Stimulated activated CD8-positive, alpha-beta memory T cell treated with anti-CD3 and anti-CD28 coated beads, Interleukin-7, amount 100 ng/mL, for 48 hours (primary cell): Measurements from ENCODE around the gene METRN.

ENCODE experiments used
- DNase-seq, 2 donors: peaks; one replicate each; pipeline ENCODE4 v3.0.0-alpha.2; 2020; ENCODE audit warnings: low read depth in 1 of 2; ENCODE audit errors: extremely low read depth in 1 of 2

METRN gene

DNA sequence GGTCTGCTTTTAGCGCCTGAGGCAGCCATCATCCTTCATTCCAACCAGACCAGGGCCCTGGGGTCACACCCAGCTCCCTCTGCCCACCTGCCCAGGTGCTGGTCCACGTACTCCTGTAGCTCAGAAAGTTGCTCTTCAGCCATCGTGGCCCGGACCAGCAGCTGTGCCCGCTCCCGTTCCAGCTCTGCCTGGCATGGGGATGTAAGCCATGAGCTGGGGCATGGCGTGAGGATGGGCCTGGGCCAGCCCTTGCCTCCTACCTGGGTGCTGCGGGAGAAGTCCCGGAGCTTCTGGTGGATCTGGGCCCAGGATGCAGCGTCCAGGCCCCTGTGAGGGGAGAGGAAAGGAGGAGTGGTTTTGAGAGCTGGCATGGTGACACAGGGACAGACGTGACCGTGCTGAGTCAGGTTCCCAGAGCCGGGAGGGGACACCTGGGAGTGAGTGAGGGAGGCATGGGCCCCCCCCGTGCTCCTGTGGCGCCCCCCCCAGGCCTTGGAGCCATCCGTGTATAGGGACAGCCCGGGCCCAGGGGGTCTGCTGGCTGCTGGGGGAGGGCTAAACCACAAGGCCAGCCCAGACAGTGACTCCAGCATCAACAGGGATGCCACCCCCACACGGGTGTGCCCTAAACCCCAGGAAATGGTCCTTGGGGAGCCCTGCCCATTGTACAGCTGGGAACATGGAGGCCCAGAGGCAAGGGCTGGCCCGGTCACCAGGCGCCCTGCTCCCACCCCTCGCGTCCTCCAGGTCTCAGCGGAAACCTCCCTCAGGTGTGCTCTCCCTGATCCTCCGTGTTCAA, 8.1 kb downstream of the METRN start:
- no peak for DNase-seq

DNA sequence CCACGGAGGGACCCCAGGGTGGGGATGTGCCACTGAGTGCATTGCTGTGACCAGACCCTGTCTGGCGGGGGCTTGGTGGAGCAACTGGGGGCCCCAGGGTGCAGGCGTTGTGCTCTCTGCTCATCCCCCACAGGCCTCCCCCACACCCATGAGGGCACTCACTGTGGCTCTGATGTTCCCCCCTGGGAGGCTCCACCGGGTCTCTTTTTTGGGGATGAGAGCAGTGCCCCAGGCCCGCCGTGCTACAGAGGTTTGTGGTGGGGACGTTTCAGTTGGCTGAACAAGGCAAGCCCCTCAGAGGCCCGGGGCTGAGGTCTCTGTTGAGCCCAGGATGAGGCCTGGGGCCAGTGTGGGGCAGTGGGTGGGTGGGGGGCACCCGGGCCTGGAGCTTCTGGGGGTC, 8.8 kb downstream of the METRN start:
- DNase-seq: no peak

GRCh38 chr16:724188-725040, 9.5 kb downstream of the METRN start:
- no peak for DNase-seq

DNA sequence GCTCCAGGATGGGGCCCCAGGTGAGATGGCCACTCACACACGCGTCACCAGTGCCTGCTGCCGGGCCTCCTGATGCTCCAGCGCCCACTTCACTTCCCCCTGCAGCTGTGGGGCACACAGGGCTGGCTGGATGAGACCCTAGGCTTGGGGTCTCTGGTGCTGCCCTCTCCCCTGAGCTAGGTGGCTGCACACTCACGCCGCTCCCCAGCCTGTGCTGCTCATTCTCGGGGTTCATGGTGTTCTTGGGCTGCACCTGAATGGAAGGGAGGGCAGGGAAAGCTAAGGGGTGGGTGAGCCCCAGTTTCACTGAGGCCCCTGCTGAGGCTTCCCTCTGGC, 10.1 kb downstream of the METRN start:
- no peak for DNase-seq

DNA sequence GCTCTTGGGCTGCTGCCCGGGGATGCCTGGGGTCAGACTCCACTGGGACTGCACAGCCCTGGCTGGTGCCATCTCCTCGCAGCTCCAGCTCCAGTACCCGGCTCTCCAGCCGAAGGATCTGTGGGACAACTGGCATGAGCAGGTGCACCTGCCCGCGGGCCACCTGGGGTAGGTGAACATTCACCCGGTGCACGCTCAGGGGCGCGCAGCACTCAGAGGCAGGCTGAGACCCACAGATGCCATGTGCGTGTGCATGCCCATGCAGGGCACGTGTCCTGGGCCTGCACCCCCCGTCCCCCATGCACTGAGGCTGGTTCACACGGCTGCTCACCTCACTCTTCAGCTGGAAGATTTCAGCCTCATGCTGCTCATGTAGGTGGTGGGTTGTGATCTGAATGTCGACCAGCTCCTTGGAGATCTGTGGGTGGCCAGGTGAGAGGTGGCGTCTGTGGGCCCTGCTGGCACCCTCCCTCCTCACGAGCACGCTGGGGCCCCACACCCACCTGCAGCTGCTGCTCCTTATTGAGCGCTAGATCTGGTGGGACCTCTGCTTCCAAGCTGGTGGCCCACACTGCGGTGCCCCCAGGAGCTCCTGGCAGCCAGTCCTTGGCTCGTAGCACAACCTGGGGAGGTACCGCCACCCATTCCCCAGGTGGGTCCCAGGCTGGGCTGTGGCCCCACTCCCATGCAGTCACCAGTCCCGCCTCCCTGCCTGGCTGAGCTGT, 10.7 kb downstream of the METRN start:
- DNase-seq: no peak

GRCh38 chr16:726188-726437, 11.2 kb downstream of the METRN start:
- DNase-seq: no peak

DNA sequence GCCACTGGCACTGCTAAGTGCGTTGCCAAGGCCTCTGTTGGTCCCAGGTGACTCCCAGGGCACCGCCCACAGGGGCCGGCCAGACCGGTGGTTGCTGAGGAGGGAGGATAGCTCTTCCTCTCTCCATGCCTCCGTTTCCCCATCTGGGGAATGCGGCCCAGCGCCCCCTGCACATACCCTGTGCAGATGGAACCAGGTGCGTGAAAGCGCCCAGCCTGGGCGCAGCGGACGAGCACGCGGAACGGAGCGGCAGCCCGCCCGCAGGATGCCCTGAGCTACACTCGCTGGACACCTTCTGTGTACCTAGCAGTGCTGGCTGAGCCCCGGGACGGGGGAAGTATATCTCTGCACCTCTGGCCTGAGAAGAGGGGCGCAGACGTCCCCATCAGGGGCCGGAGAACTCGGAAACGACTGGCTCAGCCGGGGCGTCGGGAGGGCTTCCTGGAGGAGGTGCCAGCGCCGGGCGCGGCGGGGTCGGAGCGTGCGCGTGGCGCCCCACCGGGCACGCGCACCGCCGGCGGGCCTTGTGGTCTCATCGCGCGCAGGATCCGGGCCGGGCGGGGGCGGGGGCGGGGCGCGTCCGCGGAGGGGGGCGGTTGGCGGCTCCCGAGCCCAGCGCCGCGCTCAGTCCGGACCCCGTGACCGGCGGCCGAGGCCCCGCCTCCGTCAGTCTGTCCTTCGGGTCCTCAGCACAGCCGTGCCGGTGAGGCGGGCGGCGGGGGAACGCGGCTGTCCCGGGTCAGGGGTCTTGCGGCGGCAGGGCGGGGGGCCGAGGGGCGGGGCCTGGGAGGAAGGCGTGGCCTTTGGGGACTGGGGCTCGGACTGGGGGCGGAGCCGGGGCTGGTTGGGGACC, 11.7 kb downstream of the METRN start, which contains the start of the genes CCDC78 and HAGHL:
CCDC78 (minus strand) TSS at position 6 of the 853 bp plus-strand sequence. CDS start 76 bp downstream, outside the sequence.
HAGHL (plus strand) TSS at position 669 of the 853 bp plus-strand sequence. CDS start 404 bp downstream, outside the sequence.
- peak in 1 of 2 donors; percentile 49 for DNase-seq

GRCh38 chr16:727291-727977, 12.5 kb downstream of the METRN start:
- no peak for DNase-seq

- DNase-seq: peak in 1 of 2 donors; percentile 60
Observed at GRCh38 chr16:728131-728889, 13.4 kb downstream of the METRN start.

DNA sequence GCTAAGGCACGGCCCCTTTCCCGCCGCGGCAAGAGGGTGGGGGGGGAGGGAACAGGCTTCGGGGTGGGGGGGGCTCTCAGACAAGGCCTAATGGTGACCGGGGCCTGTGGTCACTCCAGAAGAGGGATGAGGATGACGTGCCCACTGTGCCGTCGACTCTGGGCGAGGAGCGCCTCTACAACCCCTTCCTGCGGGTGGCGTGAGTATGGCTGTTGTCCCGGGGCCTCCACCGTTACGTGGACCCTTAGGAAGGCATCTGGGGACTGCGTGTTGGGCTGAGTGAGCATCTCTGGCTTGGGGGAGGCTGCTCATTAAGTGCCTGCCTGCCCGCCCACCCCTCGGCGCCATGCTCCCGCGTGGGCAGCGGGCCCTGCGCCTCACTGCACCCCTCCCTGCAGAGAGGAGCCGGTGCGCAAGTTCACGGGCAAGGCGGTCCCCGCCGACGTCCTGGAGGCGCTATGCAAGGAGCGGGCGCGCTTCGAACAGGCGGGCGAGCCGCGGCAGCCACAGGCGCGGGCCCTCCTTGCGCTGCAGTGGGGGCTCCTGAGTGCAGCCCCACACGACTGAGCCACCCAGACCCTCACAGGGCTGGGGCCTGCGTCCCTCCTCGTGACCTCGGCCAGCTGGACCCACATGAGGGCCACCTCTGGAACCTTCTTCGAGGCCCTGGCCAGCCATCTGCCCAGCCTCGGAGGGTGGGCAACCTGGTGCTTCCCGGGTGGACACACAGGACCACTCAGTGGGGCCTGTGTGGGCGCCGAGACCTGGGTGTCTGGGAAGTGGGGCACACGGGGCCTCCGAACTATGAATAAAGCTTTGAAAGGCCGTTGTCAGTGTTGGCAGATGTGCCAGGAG, 14.2 kb downstream of the METRN start:
- no peak for DNase-seq

GRCh38 chr16:729768-730665, 15.1 kb downstream of the METRN start:
- DNase-seq: no peak

DNA sequence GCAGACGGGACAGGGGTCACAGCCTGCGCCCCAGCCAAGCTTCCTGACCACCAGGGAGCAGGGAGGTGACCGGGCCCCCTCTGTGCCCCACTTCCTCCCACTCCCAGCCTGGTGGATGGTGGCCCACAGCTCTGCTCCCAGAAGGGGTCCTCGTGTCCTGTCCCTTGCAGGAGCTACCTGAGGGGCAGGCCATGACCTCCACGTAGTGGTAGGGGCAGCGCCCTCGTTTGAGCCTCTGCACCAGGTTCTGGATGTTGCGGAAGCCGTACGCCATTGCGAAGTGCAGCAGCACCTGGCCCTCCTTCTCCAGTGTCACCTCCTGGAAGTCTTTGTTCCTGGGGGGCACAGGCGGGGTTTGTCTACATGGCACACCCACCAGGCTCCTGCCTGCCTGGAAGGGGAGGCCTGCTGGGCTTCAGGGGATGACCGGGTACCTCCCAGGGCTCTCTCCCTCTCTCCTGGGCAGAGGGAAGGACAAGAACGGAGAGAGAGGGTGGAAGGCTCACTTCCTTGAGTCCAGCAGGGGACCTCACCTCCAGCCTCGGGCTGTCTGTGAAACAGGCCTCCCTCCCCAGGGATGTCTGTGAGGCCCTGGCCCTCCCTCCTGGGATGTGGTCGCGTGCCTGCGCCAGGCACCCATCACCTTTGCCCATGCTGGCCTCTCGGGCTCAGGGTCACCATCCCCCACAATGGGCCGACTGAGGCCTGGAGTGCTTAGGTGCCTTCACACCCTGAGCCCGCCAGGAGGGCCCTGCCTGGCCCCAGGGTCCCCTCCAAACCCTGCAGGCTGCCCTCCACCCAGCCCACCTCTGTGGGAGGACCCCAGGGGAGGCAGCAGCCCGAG, 16.0 kb downstream of the METRN start:
- no peak for DNase-seq

DNA sequence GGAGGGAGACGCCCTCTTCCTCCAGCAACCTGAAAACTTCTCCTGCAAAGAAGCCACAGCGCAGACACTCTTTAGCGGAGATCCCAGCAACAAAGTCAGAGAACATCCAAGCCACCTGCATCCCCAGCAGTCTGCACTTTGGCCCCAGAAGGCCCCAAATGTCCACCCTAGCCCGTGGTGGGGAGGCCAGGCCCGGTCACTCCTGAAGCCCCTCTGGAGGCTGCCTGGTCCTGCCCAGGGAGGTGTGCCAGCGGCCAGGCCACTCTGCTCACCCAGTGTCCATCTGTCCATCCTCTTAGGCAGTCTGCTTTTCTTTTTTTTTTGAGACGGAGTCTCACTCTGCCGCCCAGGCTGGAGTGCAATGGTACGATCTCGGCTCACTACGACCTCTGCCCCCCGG, 17.4 kb downstream of the METRN start:
- DNase-seq: no peak

- no peak for DNase-seq
Observed at GRCh38 chr16:732936-733335, 18.0 kb downstream of the METRN start.

DNA sequence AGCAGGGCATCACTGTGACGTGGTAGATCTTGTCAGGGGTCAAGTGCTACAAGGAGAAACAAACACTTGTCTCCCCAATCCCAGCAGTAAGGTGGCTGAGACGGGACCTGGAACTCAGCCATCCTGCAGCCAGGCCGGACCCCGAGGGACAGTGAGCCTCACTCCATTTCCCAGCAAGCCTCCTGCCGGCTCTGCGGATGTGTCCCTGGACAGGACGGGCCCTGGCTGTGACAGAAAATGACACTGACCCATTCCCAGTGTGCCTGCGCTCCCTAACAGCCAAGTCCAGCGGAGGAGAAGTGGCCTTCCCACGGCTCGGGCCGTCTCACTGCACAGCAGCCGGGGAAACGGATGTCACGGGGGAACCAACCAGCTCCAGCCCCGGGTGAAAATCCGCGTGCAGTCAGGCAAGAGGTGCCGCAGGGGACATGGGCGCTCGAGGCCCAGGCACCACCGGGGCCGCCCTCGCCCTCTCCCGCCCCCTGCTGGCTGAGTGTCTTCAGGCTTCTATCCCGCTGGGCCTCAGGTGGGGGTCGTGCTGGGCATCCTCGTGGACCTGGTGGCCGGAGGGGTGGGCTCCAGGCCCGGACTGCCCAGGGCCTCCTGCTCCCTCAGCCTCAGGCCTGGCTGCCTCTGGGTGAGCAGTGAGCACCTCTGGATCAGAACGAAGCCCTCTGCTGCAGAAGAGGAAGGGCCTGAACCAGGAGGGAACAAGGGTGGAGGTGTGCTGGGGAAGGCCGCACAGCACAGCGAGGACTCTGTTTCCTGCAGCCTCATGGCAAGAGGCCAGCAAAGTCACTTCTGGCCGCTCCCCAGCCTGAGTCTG, 18.7 kb downstream of the METRN start:
- DNase-seq: no peak
